Measurements from ENCODE around the gene POR. TPM values are rescaled to one million over a fixed set of nuclear protein-coding genes. Genes with fewer than 3 reads are reported as not detected.

The POR gene
- total and polyA plus RNA-seq, 2 of the 13 experiments (the other 11 are each of a cell fraction or from before 2014, with no cell fraction given): 145 to 266 TPM

DNA sequence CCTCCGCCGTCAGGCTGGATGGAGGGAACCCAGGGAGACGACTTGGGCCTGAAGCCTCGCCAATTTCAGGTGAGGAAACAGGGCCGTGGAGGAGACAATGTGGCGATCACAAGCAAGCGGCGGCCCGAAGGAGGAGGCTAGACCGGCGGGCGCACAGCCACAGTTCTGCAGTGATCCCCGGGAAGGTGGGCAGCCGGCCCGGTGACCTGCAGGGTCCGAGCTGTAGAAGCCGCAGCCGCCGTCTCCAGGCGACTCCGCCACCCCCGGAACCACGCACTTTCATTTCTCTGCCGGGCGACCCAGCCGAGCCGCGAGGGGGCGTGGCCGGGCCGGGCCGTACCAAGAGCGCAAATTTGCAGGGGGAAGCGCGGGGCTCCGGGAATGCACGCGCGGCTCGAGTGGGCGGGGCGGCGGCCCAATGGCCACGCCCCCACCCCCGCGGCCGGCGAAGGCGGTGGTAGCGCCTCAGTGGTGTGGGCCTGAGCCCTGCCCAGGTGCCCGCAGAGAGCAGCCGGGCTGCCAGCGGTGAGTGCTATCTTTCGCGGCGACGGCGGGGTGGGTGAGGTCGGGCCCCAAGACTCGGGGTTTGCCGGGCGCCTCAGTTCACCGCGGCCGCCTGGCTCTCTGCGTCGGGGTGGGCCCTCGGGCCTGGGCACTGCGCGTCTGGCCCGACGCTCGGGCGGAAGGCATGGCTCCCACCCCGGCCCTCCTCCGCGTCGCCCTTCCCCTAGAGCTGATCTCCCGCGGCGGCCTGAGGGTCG is at the start of gene POR (continued):
- peak; percentile 76 for TF ChIP-seq RBM39 (IDR thresholded peaks at IDR 0.05; ENCODE audit: low read depth, low read length, poor library complexity, severe bottlenecking)
- TF ChIP-seq AHR (CRISPR knock-in tag; IDR thresholded peaks at IDR 0.05): no peak; the same call in 1 of the 2 replicates
- peak; percentile 83 for TF ChIP-seq YEATS4 (CRISPR knock-in tag; IDR thresholded peaks at IDR 0.05; ENCODE audit: borderline replicate concordance)
- TF ChIP-seq ZNF136 (CRISPR knock-in tag; IDR thresholded peaks at IDR 0.05; ENCODE audit: low read depth): no peak; the same call in 1 of the 2 replicates
- TF ChIP-seq ZNF530 (CRISPR knock-in tag; IDR thresholded peaks at IDR 0.05; ENCODE audit: low read depth): peak; percentile 33; the same call in 1 of the 2 replicates
- TF ChIP-seq TBL1XR1 (IDR thresholded peaks at IDR 0.05; ENCODE audit: borderline replicate concordance, low read length, partially characterized antibody): peak; percentile 87
- TF ChIP-seq ZNF432 (CRISPR knock-in tag; IDR thresholded peaks at IDR 0.05; ENCODE audit: borderline replicate concordance): no peak
- peak; percentile 99 for TF ChIP-seq POLR2AphosphoS5 (IDR thresholded peaks at IDR 0.05; ENCODE audit: low read depth, low read length)
- peak; percentile 65; the same call in 1 of the 2 replicates for TF ChIP-seq MTF2 (CRISPR knock-in tag; IDR thresholded peaks at IDR 0.05; ENCODE audit: borderline replicate concordance)
- TF ChIP-seq, protein P1, sequence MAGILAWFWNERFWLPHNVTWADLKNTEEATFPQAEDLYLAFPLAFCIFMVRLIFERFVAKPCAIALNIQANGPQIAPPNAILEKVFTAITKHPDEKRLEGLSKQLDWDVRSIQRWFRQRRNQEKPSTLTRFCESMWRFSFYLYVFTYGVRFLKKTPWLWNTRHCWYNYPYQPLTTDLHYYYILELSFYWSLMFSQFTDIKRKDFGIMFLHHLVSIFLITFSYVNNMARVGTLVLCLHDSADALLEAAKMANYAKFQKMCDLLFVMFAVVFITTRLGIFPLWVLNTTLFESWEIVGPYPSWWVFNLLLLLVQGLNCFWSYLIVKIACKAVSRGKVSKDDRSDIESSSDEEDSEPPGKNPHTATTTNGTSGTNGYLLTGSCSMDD (CRISPR knock-in tag; IDR thresholded peaks at IDR 0.05): 0 out of 2 replicates have a peak, but pooled peaks have one; percentile 68
- TF ChIP-seq HOXA3 (CRISPR knock-in tag; IDR thresholded peaks at IDR 0.05): peak; percentile 82
- peak; percentile 97 for TF ChIP-seq REPIN1 (CRISPR knock-in tag; IDR thresholded peaks at IDR 0.05; ENCODE audit: borderline replicate concordance, low read depth)
- peak; percentile 73; the same call in 1 of the 2 replicates for TF ChIP-seq FLYWCH1 (CRISPR knock-in tag; IDR thresholded peaks at IDR 0.05)
- TF ChIP-seq ZNF230 (CRISPR knock-in tag; IDR thresholded peaks at IDR 0.05): no peak
- peak; percentile 92 for TF ChIP-seq ZNF747 (CRISPR knock-in tag; IDR thresholded peaks at IDR 0.05; ENCODE audit: borderline replicate concordance)
- peak; percentile 93 for TF ChIP-seq ZFP82 (CRISPR knock-in tag; IDR thresholded peaks at IDR 0.05; ENCODE audit: borderline replicate concordance)
- TF ChIP-seq ZMYM3 (CRISPR knock-in tag; IDR thresholded peaks at IDR 0.05): no peak
- TF ChIP-seq, protein P2, sequence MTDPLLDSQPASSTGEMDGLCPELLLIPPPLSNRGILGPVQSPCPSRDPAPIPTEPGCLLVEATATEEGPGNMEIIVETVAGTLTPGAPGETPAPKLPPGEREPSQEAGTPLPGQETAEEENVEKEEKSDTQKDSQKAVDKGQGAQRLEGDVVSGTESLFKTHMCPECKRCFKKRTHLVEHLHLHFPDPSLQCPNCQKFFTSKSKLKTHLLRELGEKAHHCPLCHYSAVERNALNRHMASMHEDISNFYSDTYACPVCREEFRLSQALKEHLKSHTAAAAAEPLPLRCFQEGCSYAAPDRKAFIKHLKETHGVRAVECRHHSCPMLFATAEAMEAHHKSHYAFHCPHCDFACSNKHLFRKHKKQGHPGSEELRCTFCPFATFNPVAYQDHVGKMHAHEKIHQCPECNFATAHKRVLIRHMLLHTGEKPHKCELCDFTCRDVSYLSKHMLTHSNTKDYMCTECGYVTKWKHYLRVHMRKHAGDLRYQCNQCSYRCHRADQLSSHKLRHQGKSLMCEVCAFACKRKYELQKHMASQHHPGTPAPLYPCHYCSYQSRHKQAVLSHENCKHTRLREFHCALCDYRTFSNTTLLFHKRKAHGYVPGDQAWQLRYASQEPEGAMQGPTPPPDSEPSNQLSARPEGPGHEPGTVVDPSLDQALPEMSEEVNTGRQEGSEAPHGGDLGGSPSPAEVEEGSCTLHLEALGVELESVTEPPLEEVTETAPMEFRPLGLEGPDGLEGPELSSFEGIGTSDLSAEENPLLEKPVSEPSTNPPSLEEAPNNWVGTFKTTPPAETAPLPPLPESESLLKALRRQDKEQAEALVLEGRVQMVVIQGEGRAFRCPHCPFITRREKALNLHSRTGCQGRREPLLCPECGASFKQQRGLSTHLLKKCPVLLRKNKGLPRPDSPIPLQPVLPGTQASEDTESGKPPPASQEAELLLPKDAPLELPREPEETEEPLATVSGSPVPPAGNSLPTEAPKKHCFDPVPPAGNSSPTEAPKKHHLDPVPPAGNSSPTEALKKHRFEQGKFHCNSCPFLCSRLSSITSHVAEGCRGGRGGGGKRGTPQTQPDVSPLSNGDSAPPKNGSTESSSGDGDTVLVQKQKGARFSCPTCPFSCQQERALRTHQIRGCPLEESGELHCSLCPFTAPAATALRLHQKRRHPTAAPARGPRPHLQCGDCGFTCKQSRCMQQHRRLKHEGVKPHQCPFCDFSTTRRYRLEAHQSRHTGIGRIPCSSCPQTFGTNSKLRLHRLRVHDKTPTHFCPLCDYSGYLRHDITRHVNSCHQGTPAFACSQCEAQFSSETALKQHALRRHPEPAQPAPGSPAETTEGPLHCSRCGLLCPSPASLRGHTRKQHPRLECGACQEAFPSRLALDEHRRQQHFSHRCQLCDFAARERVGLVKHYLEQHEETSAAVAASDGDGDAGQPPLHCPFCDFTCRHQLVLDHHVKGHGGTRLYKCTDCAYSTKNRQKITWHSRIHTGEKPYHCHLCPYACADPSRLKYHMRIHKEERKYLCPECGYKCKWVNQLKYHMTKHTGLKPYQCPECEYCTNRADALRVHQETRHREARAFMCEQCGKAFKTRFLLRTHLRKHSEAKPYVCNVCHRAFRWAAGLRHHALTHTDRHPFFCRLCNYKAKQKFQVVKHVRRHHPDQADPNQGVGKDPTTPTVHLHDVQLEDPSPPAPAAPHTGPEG (CRISPR knock-in tag; IDR thresholded peaks at IDR 0.05): peak; percentile 67; the same call in 1 of the 2 replicates
- TF ChIP-seq, protein P3, sequence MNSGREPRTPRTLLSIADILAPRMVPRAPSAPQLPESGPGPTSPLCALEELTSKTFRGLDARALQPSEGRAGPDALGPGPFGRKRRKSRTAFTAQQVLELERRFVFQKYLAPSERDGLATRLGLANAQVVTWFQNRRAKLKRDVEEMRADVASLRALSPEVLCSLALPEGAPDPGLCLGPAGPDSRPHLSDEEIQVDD (CRISPR knock-in tag; IDR thresholded peaks at IDR 0.05; ENCODE audit: borderline replicate concordance): peak; percentile 85; the same call in 1 of the 2 replicates
- peak; percentile 96 for TF ChIP-seq HNRNPLL (IDR thresholded peaks at IDR 0.05; ENCODE audit: low read depth, low read length, poor library complexity, severe bottlenecking)
- TF ChIP-seq ZNF354B (CRISPR knock-in tag; IDR thresholded peaks at IDR 0.05): peak; percentile 91; the same call in 1 of the 2 replicates
- no peak for TF ChIP-seq ZNF569 (CRISPR knock-in tag; IDR thresholded peaks at IDR 0.05; ENCODE audit: borderline replicate concordance)
